Uterus (tissue), 4 donors: ENCODE data around the gene ESPN. TPM values are rescaled to one million over a fixed set of nuclear protein-coding genes. Genes with fewer than 3 reads are reported as not detected.
A peak's percentile ranks its signal among the peaks of the same experiment; 100 is the strongest.

ENCODE experiments used
- DNase-seq, 2 donors: peaks; one replicate each; pipeline ENCODE4 v3.0.0-alpha.2; 2019 to 2020
- H3K27ac ChIP-seq, 2 donors: fragments of 200-600 bp; sonication (generic); 1 replicate in 1 of 2; 2 replicates in 1 of 2; pipeline ENCODE4 v1.5.1; 2016 to 2018
- H3K27me3 ChIP-seq, 2 donors: fragments of 200-600 bp; sonication (generic); one replicate each; pipeline ENCODE4 v1.5.1; 2018 to 2019; ENCODE audit warnings: control low read depth in 1 of 2
- H3K36me3 ChIP-seq, 2 donors: fragments of 200-600 bp; sonication (generic); one replicate each; pipeline ENCODE4 v1.5.1; 2019; ENCODE audit warnings: control low read depth in 1 of 2
- H3K4me1 ChIP-seq, 2 donors: fragments of 200-600 bp; sonication (generic); one replicate each; pipeline ENCODE4 v1.5.1; 2018 to 2019; ENCODE audit warnings: control low read depth in 1 of 2
- H3K4me3 ChIP-seq, 2 donors: fragments of 200-600 bp; sonication (generic); 1 replicate in 1 of 2; 2 replicates in 1 of 2; pipeline ENCODE4 v1.5.1; 2018 to 2019; ENCODE audit warnings: mild to moderate bottlenecking in 1 of 2
- H3K9me3 ChIP-seq, 2 donors: fragments of 200-600 bp; sonication (generic); one replicate each; pipeline ENCODE4 v1.5.1; 2019; ENCODE audit warnings: control low read depth in 1 of 2
- POLR2A ChIP-seq, 2 donors: fragments of 450-650 bp; IDR thresholded peaks; one replicate each; pipeline ENCODE4 v1.6.1; 2016; ENCODE audit warnings: antibody characterized with exemption in 2 of 2, mild to moderate bottlenecking in 1 of 2, moderate library complexity in 1 of 2
- intact Hi-C: fragments of 100-400 bp; cut with DNase I; formaldehyde crosslinking; loops from one replicate; pipeline ENCODE4 v1.15.1; 2023; ENCODE audit warnings: low total_unique reads
- total RNA-seq, 4 donors: library from RNA; depleted of rRNA in 3 of 4; stranded (reverse); fragments of >200 nt in 3 of 4; gene quantifications; one replicate each; pipeline versions ENCODE4 v1.1.0 to v1.2.4, GENCODE V29; 2014 to 2023
- TF ChIP-seq, protein P1 (sequence below), 4 experiments: fragments of 200-600 bp in 2 of 4; fragments of 450-650 bp in 2 of 4; sonication (generic) in 2 of 4; IDR thresholded peaks; one replicate each; pipeline ENCODE4 v1.5.1; 2016 to 2019; ENCODE audit warnings: antibody characterized with exemption in 4 of 4, mild to moderate bottlenecking in 2 of 4, moderate library complexity in 1 of 4
- donor health status: DM: yes; HTN: yes; CAD: no.

ESPN gene
- total RNA-seq, 4 donors from 2014 or later: 0.58 to 2.5 TPM; not detected in 2

GRCh38 chr1:6483017-6483760, 58.6 kb downstream of the ESPN start:
- Histone ChIP-seq H3K27me3 (no peaks in the 10 kb centered on the region), H3K27ac (no peak overlapping the region), H3K36me3 (no peaks in the 10 kb centered on the region), H3K9me3 (no peaks in the 10 kb centered on the region), H3K4me1 (peaks cover 0 to 5% of the 10 kb centered on the region in 2 donors), H3K4me3 (no peak overlapping the region)
- no peak for DNase-seq
- intact Hi-C loops: no loop called here
- TF ChIP-seq, protein P1, sequence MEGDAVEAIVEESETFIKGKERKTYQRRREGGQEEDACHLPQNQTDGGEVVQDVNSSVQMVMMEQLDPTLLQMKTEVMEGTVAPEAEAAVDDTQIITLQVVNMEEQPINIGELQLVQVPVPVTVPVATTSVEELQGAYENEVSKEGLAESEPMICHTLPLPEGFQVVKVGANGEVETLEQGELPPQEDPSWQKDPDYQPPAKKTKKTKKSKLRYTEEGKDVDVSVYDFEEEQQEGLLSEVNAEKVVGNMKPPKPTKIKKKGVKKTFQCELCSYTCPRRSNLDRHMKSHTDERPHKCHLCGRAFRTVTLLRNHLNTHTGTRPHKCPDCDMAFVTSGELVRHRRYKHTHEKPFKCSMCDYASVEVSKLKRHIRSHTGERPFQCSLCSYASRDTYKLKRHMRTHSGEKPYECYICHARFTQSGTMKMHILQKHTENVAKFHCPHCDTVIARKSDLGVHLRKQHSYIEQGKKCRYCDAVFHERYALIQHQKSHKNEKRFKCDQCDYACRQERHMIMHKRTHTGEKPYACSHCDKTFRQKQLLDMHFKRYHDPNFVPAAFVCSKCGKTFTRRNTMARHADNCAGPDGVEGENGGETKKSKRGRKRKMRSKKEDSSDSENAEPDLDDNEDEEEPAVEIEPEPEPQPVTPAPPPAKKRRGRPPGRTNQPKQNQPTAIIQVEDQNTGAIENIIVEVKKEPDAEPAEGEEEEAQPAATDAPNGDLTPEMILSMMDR (IDR thresholded peaks at IDR 0.05): no peak
- no peak for TF ChIP-seq POLR2A (IDR thresholded peaks at IDR 0.05)

DNA sequence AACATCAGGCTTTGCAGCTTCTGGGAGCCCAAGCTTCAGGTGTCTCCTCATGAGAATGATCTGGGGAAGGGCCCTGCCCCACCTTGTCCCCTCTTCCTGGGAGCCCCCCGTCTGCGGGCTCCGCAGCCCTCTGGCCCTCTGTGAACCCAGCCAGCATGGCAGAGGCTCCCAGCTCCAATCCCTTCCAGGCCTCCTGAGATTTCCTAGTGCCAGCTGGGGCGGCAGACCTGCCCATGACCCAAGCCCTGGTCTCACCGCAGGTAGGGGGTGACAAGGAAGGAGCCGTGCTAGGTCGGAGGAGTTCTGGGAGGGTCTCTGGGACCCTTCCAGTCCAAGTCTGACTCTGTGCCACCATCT, 59.2 kb downstream of the ESPN start:
- intact Hi-C loops: no loop called here
- peaks cover 0 to 5% of the 10 kb centered on the region in 2 donors for H3K4me1 ChIP-seq
- H3K27me3 ChIP-seq: no peaks in the 10 kb centered on the region
- no peak overlapping the region for H3K4me3 ChIP-seq
- H3K36me3 ChIP-seq: no peaks in the 10 kb centered on the region
- no peaks in the 10 kb centered on the region for H3K9me3 ChIP-seq
- H3K27ac ChIP-seq: no peak overlapping the region
- no peak for TF ChIP-seq POLR2A (IDR thresholded peaks at IDR 0.05)
- TF ChIP-seq, protein P1 (IDR thresholded peaks at IDR 0.05): no peak
- DNase-seq: no peak

GRCh38 chr1:6484826-6485167, 60.2 kb downstream of the ESPN start:
- Histone ChIP-seq H3K27ac (peak overlapping the region in 1 of 2 donors; percentile 20), H3K27me3 (no peaks in the 10 kb centered on the region), H3K4me1 (peaks cover 0 to 6% of the 10 kb centered on the region in 2 donors), H3K4me3 (peak overlapping the region in 1 of 2 donors; percentile 27), H3K9me3 (no peaks in the 10 kb centered on the region), H3K36me3 (no peaks in the 10 kb centered on the region)
- no peak for DNase-seq
- intact Hi-C loops: no loop called here
- no peak for TF ChIP-seq POLR2A (IDR thresholded peaks at IDR 0.05)
- TF ChIP-seq, protein P1 (IDR thresholded peaks at IDR 0.05): no peak

DNA sequence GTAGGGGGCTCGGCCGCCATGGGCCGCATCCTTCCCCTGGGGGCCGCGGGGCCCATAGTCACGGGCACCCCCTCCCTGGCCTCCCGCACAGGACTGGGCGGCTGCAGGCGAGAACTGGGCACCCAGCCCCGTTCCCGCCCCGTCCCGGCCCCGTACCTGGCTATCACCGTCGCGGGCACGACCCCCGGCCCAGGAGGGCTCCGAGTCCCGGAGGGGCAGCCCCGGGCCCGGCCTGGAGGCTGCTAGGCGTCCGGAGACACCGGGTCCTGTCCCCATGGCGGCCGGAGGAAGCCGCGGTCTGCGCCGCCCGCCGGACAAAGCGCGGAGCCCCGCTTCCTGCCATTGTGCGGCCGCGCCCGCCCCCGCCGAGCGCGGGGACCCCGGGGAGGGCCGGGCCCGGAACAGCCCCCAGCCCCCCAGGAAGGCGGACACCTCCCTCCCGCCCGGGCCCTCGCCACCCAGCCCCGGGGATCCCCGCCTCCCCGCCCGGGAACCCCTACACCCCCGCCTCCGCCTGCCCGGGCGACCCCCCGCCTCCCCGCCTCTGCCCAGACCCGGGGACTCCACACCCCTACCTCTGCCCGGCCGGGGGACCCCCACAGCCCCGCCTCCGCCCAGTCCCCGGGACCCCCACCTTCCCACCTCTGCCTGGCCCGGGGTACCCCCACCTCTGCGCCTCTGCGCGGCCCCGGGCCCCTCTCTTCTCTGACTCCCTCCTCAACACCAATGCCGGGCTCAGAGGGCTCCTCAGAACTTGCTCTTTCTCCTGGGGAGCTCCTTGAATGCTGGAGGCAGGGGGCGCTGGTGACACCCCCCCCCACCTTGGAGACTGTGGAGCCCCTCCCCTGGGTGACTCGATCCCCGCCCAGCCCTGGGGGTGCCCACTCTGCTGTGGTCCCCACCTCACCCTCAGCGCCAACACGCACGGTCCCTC, 60.9 kb downstream of the ESPN start:
- no peaks in the 10 kb centered on the region for H3K36me3 ChIP-seq
- H3K4me1 ChIP-seq: peaks cover 0 to 10% of the 10 kb centered on the region in 2 donors
- no peak for DNase-seq
- intact Hi-C loops: no loop called here
- H3K9me3 ChIP-seq: no peaks in the 10 kb centered on the region
- no peaks in the 10 kb centered on the region for H3K27me3 ChIP-seq
- TF ChIP-seq, protein P1 (IDR thresholded peaks at IDR 0.05): no peak
- TF ChIP-seq POLR2A (IDR thresholded peaks at IDR 0.05): no peak
- peak overlapping the region; percentile 5 to 27 for H3K4me3 ChIP-seq
- H3K27ac ChIP-seq: peak overlapping the region in 1 of 2 donors; percentile 20
